MV-4-11 (cell line): Measurements from ENCODE around the gene FRS2.

Source experiments
- DNase-seq: peaks from one replicate; lab custom pipeline; 2025; lab: John Stamatoyannopoulos, UW

Gene FRS2

DNA sequence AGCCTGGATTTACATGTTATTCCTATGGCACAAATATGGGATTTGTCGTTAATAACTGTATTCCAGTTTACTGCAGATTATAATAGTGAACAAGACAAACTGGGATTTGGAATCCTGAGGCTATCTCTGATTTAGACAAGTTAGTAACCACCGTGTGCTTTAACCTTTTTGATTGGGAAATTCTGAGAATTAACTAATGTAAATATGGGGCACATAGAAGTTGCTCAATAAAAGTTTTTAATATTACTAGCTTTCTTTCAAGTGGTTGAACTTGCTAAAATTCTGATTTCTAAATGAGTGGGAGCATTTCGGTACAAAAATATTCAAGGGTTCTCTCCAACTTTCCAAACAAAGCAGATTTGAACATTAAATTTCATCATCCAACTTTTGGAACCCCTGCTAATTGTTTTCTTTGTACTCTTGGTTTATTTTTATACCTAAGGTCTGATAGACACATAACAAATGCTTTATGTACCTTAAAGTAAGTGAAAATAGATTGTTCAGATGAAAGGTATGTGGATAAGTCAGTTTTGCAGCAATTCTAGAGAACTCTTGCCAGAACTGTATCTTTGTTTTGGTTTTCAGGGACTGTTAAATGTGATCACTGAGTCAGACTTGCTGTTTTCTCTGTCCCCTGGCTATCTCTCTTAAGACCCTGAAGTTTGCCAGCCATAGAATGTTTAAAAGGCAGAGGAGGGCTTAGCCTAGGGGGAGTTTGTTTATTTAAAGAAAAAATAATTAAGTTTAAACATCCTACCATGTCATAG is 57.5 kb downstream of the FRS2 start:
- no peak for DNase-seq

DNA sequence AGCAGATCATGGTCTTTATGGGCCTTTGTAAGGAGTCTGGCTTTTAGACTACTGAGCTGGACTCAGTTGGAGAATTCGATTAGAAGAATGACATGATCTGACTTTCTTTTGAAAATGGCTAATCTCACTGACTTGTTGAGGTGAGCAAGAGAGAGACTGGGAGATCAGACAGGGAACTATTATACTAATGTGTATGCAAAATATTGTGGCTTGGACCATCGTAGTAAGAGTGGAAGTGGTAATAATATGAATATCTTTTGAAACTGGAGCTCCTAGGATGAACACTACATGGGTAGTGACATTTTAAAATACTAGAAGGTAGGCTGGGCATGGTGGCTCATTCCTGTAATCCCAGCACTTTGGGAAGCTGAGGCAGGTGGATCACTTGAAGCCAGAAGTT is 58.8 kb downstream of the FRS2 start:
- DNase-seq = no peak

DNA sequence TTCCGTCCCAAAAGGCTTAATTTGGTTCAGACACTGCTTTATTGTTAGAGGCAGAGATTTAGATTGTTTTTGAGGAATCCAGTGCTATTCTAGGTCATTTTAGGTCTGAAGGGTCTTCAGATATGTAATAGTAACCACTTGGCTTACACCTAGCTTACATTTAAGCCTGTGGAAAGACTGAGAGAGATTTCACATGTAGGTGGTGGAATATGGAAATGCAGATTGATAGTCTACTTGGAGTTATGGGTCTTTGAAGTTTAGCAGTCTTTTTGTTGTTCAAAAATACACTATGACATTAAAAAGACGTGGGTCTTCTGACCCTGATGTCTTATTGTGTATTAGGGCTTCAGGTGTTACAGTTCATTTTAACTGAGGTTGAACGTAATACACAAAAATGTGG is 63.7 kb downstream of the FRS2 start:
- DNase-seq = no peak

DNA sequence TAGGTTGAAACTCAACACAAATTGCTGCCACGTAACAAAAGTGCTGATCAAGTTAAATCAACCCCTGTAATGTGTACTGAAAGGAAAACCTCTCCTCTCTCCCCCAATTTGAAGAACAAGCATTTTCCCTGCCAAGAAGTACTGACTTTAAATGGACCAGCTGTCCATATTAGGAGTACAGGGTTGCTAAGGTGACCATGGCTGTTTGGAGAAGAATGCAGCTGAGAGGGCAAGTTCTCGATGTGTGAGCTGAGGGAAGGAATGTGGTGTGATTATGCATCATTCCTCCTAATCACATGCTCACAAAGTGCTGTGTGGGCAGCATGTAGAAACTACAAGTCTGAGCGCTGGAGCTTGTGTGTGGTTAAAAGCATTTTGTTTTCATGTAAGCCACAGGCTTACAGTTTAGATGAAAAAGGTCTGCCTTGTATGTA is 64.2 kb downstream of the FRS2 start:
- DNase-seq = peak; percentile 64

GRCh38 chr12:69540987-69541386 is 70.8 kb downstream of the FRS2 start:
- DNase-seq = no peak

DNA sequence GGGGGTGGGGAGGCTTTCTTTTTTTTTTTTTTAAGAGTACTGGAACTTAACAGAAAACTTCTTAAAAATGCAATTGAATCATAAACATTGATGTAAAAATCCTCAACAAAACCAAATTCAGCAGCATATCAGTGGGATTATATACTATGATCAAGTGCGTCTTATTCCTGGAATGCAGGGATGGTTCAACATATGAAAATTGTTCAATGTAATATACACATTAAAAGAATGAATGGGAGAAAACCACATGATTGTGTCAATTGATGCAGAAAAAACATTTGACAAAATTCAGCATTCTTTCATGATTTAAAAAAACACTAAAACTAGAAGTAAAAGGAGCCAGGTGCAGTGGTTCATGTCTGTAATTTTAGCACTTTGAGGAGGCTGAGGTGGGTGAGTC is 73.9 kb downstream of the FRS2 start:
- no peak for DNase-seq

DNA sequence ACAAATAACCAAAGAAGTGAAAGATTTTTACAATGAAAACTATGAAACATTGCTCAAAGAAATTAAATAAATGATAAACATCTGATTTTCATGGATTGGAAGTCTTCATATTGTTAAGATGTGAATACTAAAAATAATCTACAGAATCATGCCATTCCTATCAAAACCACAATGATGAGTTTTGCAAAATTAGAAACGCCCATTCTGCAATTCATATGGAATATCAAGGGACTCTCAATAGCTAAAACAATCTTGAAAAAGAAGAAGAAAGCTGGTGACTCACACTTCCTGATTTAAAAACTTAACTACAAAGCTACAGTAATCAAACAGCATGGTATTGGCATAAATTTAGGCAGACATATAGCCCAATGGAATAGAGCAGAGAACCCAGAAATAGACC is 74.9 kb downstream of the FRS2 start:
- DNase-seq = no peak

DNA sequence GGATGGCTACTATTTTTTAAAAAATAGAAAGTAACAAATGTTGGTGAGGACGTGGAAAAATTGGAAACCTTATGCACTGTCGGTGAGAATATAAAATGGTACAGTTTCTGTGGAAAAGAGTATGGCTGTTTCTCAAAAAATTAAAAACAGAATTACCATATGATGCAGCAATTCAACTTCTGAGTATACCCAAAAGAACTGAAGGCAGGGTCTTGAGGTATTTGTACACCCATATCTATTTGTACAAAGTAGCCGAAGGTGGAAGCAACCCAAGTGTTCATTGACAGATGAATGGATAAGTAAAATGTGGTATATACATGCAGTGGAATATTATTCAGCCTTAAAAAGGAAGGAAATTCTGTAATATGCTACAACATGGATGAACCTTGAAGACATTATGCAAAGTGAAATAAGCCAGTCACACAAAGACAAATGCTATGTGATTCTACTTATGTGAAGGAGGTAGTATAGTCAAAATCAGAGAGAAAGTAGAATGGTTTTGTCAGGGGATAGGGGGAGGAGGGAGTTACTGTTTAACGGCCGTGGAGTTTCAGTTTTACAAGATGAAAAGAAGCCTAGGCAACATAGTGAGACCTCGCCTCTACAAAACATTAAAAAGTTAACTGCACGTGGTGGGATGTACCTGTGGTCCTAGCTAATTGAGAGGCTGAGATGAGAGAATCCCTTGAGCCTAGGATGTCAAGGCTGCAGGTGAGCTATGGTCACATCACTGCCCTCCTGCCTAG is 76.7 kb downstream of the FRS2 start:
- DNase-seq = no peak

GRCh38 chr12:69548687-69549086 is 78.5 kb downstream of the FRS2 start:
- no peak for DNase-seq

DNA sequence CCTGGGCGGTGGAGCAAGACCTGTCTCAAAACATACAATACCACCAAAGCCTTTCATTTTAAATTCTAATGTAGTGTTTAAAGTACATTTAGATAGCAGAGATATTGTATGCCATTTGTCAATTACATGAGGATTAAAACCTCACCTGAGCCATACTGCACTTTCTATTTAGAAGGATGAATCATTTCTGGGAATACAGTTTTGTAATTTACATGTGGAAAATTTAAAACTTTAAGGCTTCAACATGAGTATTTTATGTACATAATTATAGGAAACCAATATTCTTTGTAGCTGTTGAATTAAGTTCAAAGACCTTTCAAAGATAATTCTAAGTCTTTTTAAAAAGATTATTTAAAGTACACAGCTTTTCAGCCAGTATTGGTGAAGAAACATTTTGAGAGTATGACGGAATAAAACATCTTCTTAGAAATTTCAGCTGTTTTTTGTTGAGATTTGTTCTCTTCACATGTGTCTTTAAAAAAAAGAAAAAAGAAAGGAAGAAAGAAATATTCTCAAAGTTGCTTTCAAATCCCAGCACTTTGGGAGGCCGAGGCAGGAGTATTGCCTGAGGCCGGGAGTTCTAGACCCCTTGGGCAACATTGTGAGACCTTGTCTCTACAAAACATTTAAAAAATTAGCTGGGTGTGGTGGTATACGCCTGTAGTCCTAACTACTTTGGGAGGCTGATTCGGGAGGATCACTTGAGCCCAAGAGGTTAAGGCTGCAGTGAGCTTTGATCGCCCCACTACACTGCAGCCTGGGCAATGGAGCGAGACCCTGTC is 80.6 kb downstream of the FRS2 start:
- no peak for DNase-seq

- no peak for DNase-seq
These were observed 83.5 kb downstream of the FRS2 start for GRCh38 chr12:69553628-69554248.

GRCh38 chr12:69555461-69555860 is 85.3 kb downstream of the FRS2 start:
- no peak for DNase-seq

DNA sequence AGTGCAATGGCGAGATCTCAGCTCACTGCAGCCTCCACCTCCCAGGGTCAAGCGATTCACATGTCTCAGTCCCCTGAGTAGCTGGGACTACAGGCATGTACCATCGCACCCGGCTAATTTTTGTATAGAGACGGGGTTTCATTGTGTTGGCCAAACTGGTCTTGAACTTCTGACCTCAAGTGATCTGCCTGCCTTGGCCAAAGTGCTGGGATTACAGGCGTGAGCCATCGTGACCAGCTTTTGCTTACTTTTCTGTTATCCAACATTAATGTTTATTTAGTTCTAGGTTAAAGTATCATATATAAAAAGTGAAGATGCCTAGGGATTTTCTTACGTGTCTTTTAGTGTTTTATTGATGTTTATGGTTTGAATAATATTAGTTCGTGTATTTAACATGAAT is 86.2 kb downstream of the FRS2 start:
- DNase-seq = no peak

DNA sequence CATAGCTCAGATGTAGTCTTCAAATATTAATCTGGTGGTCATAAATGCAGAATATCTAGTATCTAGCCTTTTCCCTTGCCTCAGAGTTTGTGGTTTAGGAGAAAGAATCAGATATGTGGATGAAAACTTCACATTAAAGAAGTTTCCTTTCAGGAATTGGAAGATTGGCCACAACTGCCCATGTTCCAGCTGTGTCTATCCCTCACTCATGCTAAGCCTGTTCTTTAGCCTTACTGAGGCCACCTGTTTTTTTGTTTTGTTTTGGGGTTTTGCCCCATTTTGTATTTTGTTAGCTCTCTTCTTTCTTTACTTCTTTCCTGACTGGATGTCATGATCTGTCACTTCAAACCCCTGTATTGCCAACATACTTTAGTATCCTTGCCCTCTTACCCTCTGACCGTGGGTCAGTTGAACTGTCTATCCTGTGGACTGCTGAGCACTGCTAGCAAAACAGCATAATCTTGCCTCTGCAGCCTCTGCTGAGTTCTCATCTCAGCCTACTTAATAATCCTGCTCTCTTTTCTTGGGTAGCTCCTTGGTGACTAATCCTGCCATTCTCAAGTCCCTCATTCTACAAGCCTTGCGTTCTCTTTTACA is 93.1 kb downstream of the FRS2 start:
- DNase-seq = no peak

GRCh38 chr12:69566603-69567002 is 96.4 kb downstream of the FRS2 start:
- no peak for DNase-seq

DNA sequence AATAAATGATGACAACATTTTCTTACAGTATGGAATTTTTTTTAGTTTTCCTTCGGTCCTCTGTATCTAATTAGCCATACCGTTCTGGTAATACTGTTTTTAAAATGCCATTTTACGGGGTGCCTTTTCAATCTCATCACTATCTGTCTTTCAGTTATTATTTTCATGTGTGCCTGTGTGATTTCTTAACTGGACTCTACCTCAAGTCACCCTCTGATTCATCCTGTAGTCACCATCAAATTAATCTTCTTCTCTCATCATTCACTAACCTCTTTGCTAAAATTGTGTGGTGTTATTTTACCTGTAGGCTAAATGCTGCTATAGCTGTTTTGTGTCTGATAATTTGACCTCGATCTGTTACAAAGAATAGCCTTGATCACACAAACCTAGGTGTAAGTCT is 99.0 kb downstream of the FRS2 start:
- no peak for DNase-seq

GRCh38 chr12:69570000-69570516 is 99.9 kb downstream of the FRS2 start:
- DNase-seq = no peak

DNA sequence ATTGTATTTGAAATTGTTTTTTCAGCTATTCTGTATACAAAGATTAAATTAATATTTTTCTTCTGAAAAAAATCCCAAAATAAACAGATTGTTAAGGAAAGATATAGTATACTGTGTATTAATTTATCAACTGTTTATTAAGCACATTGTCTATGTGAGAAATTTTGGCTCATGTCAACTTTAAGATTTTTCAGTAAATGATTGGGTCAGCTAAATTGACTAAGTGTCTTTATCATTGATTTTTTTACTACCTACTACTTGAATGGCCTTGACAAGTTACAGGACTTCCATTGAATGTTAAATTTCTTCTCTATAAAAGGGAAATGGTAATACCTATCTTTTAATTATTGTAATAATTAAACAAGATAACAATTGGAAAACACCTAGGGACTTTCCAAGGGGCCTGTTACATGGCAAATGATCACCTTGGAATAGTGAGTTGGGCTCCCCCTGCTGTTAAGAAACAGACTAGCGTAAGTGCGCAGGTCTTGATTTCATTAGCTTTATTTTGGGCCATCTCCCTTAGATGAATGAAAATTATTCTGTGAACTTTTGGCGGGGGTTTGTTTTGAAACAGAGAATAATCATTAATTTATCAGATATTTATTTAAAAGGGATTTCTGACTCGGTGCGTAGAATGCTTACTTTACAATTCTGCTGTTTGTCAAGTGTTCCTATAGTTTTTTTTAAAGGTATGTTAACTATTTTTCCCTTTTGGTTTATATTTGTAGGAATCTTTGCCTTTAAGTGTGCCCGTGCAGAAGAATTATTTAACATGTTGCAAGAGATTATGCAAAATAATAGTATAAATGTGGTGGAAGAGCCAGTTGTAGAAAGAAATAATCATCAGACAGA is 100.6 kb downstream of the FRS2 start:
- DNase-seq = peak; percentile 41

DNA sequence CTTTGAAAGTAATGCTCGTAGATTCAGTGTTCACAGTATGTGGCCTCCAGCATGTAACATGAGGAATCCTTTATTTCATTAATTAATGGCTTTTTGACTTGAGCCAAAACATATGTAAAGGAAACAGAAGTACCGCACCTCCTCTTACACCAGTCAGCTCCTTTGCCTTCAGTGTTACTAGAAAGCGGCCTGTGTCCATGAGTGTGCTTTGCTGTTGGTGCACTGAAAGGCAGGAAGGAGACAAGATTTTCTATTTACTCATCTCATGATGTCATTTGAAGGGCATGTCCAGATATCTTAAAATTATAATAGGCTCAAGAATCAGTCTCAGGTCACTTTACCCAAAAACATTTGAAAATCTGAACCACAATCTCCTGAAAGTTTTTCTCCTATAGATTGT is 105.2 kb downstream of the FRS2 start:
- no peak for DNase-seq

GRCh38 chr12:69578283-69578682 is 108.1 kb downstream of the FRS2 start:
- DNase-seq = peak; percentile 64

DNA sequence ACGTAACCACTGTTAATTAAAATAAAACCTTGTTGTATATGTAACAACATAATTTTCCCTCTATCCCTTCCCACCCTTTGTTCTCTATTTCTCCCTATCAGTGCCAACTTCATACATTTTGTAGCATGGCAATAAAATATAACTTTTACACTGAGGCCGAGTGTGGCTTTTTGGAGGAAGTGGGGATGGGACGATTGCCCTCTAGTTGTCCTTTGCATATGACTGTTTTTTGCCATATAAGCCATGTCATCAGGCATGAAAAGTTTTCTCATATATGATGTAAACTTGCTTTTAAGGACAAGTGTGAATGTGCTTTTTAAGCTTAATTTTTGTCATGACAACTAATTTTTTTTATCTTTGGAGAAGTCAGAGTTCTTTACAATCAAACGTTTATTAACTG is 108.8 kb downstream of the FRS2 start:
- DNase-seq = peak; percentile 49
